Ovary (tissue), 9 donors: ENCODE measurements around the gene CHRNB1. TPM values are rescaled to one million over a fixed set of nuclear protein-coding genes. Genes with fewer than 3 reads are reported as not detected.

ENCODE experiments used
- DNase-seq, 5 donors: peaks; one replicate each; pipeline ENCODE4 v3.0.0-alpha.2; 2019 to 2020
- H3K27ac ChIP-seq, 2 donors: fragments of 200-600 bp; one replicate each; pipeline versions ENCODE4 v1.5.1 to v1.8.0; 2019 to 2022
- H3K27me3 ChIP-seq: fragments of 200-600 bp; one replicate; pipeline ENCODE4 v1.8.0; 2022
- H3K36me3 ChIP-seq: fragments of 200-600 bp; sonication (generic); one replicate; pipeline ENCODE4 v1.5.1; 2019
- H3K4me1 ChIP-seq: one replicate; pipeline ENCODE4 v1.8.1; 2013; ENCODE audit warnings: mild to moderate bottlenecking, moderate library complexity; ENCODE audit not compliant: insufficient read depth
- H3K4me3 ChIP-seq: fragments of 200-600 bp; sonication (generic); one replicate; pipeline ENCODE4 v1.5.1; 2017
- H3K9me3 ChIP-seq, 2 donors: fragments of 200-600 bp in 1 of 2; sonication (generic) in 1 of 2; one replicate each; pipeline versions ENCODE4 v1.5.1 to v1.8.1; 2013 to 2019; ENCODE audit warnings: mild to moderate bottlenecking in 1 of 2, moderate library complexity in 1 of 2
- CTCF ChIP-seq, 3 donors: fragments of 450-650 bp in 2 of 3; fragments of 200-600 bp in 1 of 3; IDR thresholded peaks; one replicate each; pipeline versions ENCODE4 v1.5.1 to v1.8.0; 2016 to 2022; ENCODE audit warnings: antibody characterized with exemption in 3 of 3, mild to moderate bottlenecking in 1 of 3
- EP300 ChIP-seq: sonication (generic); formaldehyde crosslinking; IDR thresholded peaks from one replicate; pipeline ENCODE4 v1.6.1; 2017; ENCODE audit warnings: antibody characterized with exemption
- POLR2A ChIP-seq: fragments of 450-650 bp; IDR thresholded peaks from one replicate; pipeline ENCODE4 v1.6.1; 2017; ENCODE audit warnings: antibody characterized with exemption, mild to moderate bottlenecking, moderate library complexity
- WGBS, 3 donors: extraction: QIAGEN DNeasy Blood & Tissue Kit in 1 of 3; methylation state at CpG; one replicate each; pipeline versions ENCODE4 v1.1.5 to v1.1.7; 2013 to 2017; 5-methylcytosine and 5-hydroxymethylcytosine counted together
- intact Hi-C, 4 donors: fragments of 100-400 bp; cut with DNase I; formaldehyde crosslinking; loops; one replicate each; pipeline versions ENCODE4 v1.11.0 to v1.15.1; 2022 to 2023
- polyA plus RNA-seq, 2 donors: library from polyadenylated mRNA; stranded (reverse); fragments of 200-250 nt in 1 of 2; fragments of 350-450 nt in 1 of 2; fragmentation: Illumina TruSeq in 1 of 2; extraction: RNeasy Lipid Tissue Mini Kit (QIAGEN cat#74804) in 1 of 2; gene quantifications; one replicate each; pipeline ENCODE4 v1.2.3, GENCODE V29; 2013 to 2014
- total RNA-seq, 7 donors: library from RNA; depleted of rRNA in 2 of 7; stranded (reverse); fragments of >200 nt in 2 of 7; fragmentation: NEBNext Ultra II Directional in 3 of 7; extraction: Animal tissue kit (Norgen Biotek cat#: 25700) in 3 of 7; gene quantifications; one replicate each; pipeline versions ENCODE4 v1.1.0 to v1.2.4, GENCODE V29; 2016 to 2023
- donor health status: DM: no; HTN: no; CAD: no; lungs with moderate emphysema.
- donor health status: DM: no; HTN: no; CAD: no.
- donor health status: Bipolar disorder and iron deficiency.
- donor health status: DM: yes; HTN: yes; CAD: no.
- donor health status: DM: no; HTN: no; CAD: no.
- donor health status: DM: yes; HTN: yes; CAD: no.

The CHRNB1 gene
- total and polyA plus RNA-seq, 9 donors, result 3.2 to 13.5 (median 7.6) TPM

GRCh38 chr17:7490144-7490543 is 45.3 kb downstream of the CHRNB1 start:
- H3K27me3 ChIP-seq, result no peaks in the 10 kb centered on the region
- no peak overlapping the region for H3K27ac ChIP-seq
- WGBS, 3 donors, result 51 to 64% (median 59%) methylated on average over 8 of the region's 8 CpGs
- no peaks in the 10 kb centered on the region for H3K36me3 ChIP-seq
- peaks cover 14% of the 10 kb centered on the region for H3K4me1 ChIP-seq
- H3K4me3 ChIP-seq, result no peak overlapping the region
- DNase-seq, result no peak
- no peaks in the 10 kb centered on the region for H3K9me3 ChIP-seq
- intact Hi-C loops, result no loop called here
- no peak for TF ChIP-seq CTCF (IDR thresholded peaks at IDR 0.05)
- TF ChIP-seq EP300, result no peak
- TF ChIP-seq POLR2A, result no peak

DNA sequence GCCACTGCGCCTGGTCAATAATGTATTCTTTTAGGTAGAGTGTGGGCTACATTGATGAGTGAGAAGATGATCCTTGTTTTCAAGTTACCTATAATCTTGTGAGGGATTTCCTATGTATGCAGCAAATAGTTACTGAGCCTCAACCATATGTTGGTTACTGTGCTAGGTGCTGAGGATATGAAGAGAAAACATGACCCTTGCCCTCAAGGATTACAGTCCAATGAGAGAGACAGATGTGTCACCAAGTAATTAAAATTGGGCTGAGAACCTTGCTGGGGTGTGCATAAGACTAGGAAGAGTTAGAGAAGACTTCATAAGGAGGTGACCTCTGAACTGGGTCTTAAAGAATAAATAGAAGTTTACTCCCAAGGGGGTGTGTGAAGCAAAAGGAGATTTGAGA is 46.7 kb downstream of the CHRNB1 start:
- WGBS, 3 donors, result 91 to 95% (median 93%) methylated on average over 1 of the region's 1 CpG
- intact Hi-C loops, result no loop called here
- no peak for TF ChIP-seq CTCF (IDR thresholded peaks at IDR 0.05)
- no peak for TF ChIP-seq POLR2A
- TF ChIP-seq EP300, result no peak
- H3K4me1 ChIP-seq, result peaks cover 12% of the 10 kb centered on the region
- no peaks in the 10 kb centered on the region for H3K9me3 ChIP-seq
- no peaks in the 10 kb centered on the region for H3K27me3 ChIP-seq
- no peak overlapping the region for H3K27ac ChIP-seq
- DNase-seq, result no peak
- H3K4me3 ChIP-seq, result no peak overlapping the region
- H3K36me3 ChIP-seq, result no peaks in the 10 kb centered on the region

DNA sequence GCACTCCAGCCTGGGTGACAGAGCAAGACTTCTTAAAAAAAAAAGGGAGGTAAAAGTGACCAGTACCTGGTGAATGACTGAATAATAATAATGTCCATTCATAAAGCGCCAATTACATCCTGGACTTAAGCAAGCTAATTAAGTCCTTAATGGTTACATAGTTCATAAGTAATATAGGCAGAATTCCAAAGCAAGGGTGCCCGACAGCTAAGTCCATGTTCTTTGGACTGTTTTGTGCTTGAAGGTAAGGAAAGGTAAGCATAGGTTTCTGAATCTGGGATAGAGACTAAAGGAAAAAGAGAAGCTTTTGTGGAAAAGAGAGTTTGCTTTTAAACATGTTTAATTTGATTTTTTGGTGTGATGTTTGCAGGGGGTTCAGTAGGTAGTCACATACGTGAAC is 49.1 kb downstream of the CHRNB1 start:
- peaks cover 5% of the 10 kb centered on the region for H3K4me1 ChIP-seq
- intact Hi-C loops, result no loop called here
- H3K27ac ChIP-seq, result no peak overlapping the region
- no peaks in the 10 kb centered on the region for H3K27me3 ChIP-seq
- DNase-seq, result no peak
- TF ChIP-seq CTCF (IDR thresholded peaks at IDR 0.05) (no peak), POLR2A (no peak)
- WGBS, 3 donors, result 91 to 92% (median 92%) methylated on average over 3 of the region's 3 CpGs
- no peaks in the 10 kb centered on the region for H3K36me3 ChIP-seq
- no peak overlapping the region for H3K4me3 ChIP-seq
- no peaks in the 10 kb centered on the region for H3K9me3 ChIP-seq

DNA sequence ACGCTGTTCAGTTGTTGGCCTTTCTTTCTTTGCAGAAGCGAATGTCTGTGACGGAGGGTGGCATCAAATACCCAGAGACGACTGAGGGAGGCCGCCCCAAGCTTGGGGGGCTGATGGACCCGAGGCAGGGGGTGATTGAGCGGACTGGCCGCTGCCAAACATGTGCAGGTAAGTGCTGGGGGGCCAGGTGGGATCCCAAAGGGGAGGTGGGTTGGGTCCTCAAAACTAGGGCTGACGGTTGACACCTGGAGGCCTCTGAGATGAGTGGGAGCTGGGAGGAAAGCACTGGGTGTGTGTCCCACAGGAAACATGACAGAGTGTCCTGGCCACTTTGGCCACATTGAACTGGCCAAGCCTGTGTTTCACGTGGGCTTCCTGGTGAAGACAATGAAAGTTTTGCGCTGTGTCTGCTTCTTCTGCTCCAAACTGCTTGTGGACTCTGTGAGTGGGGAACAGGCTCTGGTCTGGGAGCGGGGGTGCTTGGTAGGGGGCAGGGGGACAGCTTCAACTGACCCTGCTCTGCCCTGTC is 51.1 kb downstream of the CHRNB1 start:
- DNase-seq, result no peak
- Histone ChIP-seq H3K36me3 (no peaks in the 10 kb centered on the region), H3K4me3 (no peak overlapping the region), H3K4me1 (peaks cover 1% of the 10 kb centered on the region), H3K9me3 (no peaks in the 10 kb centered on the region), H3K27ac (no peak overlapping the region), H3K27me3 (no peaks in the 10 kb centered on the region)
- intact Hi-C loops, result no loop called here
- no peak for TF ChIP-seq POLR2A
- no peak for TF ChIP-seq CTCF (IDR thresholded peaks at IDR 0.05)
- no peak for TF ChIP-seq EP300
- WGBS, 3 donors, result 82 to 85% (median 84%) methylated on average over 12 of the region's 12 CpGs
